ENCODE measurements around the gene DOCK3. TPM values are rescaled to one million over a fixed set of nuclear protein-coding genes. Genes with fewer than 3 reads are reported as not detected.

The DOCK3 gene
- total RNA-seq, 6 donors from 2014 or later = 0.15 to 3.1 (median 0.88) TPM

- DNase-seq (peak in 1 of 2 donors; percentile 98), ATAC-seq (ENCODE audit: low FRiP score in 2 of 2) (peak; percentile 75 to 87)
- Histone ChIP-seq H3K4me1 (peaks cover 51 to 72% (median 56%) of the 10 kb centered on the region in 4 donors), H3K4me3 (peak overlapping the region in 1 of 4 donors; percentile 13), H3K9me3 (no peaks in the 10 kb centered on the region), H3K27ac (peak overlapping the region in 3 of 4 donors; percentile 51 to 57 (median 53)), H3K27me3 (no peaks in the 10 kb centered on the region), H3K36me3 (no peaks in the 10 kb centered on the region)
- TF ChIP-seq POLR2AphosphoS5 (IDR thresholded peaks at IDR 0.05) (peak; percentile 35 to 52), POLR2A (IDR thresholded peaks at IDR 0.05) (peak in 1 of 4 donors; percentile 23), EP300 (IDR thresholded peaks at IDR 0.05) (peak in 2 of 4 donors; percentile 4 to 53), CTCF (IDR thresholded peaks at IDR 0.05) (peak in 1 of 6 experiments; percentile 14)
- WGBS, 2 donors = 49 to 70% methylated on average over 3 to 6 of the region's 6 CpGs
Measured at GRCh38 chr3:50627407-50628051, 47.2 kb upstream of the DOCK3 start.

GRCh38 chr3:50628601-50629000, 46.1 kb upstream of the DOCK3 start:
- TF ChIP-seq EP300 (IDR thresholded peaks at IDR 0.05) = no peak
- no peak for TF ChIP-seq POLR2A (IDR thresholded peaks at IDR 0.05)
- TF ChIP-seq CTCF (IDR thresholded peaks at IDR 0.05) = no peak
- no peak for TF ChIP-seq POLR2AphosphoS5 (IDR thresholded peaks at IDR 0.05)
- no peak for ATAC-seq (ENCODE audit: low FRiP score in 2 of 2)
- H3K9me3 ChIP-seq = no peaks in the 10 kb centered on the region
- peak overlapping the region in 1 of 4 donors; percentile 53 for H3K27ac ChIP-seq
- no peak overlapping the region for H3K4me3 ChIP-seq
- 92 to 93% methylated on average over 3 of the region's 3 CpGs for WGBS, 2 donors
- H3K36me3 ChIP-seq = no peaks in the 10 kb centered on the region
- H3K4me1 ChIP-seq = peaks cover 44 to 73% (median 56%) of the 10 kb centered on the region in 4 donors
- H3K27me3 ChIP-seq = no peaks in the 10 kb centered on the region
- DNase-seq = no peak

GRCh38 chr3:50630394-50630793, 44.3 kb upstream of the DOCK3 start:
- no peak overlapping the region for H3K4me3 ChIP-seq
- TF ChIP-seq POLR2AphosphoS5 (IDR thresholded peaks at IDR 0.05) (no peak), POLR2A (IDR thresholded peaks at IDR 0.05) (no peak), CTCF (IDR thresholded peaks at IDR 0.05) (no peak), EP300 (IDR thresholded peaks at IDR 0.05) (no peak)
- H3K9me3 ChIP-seq = no peaks in the 10 kb centered on the region
- no peak overlapping the region for H3K27ac ChIP-seq
- no peaks in the 10 kb centered on the region for H3K27me3 ChIP-seq
- no peak for ATAC-seq (ENCODE audit: low FRiP score in 2 of 2)
- H3K4me1 ChIP-seq = peaks cover 27 to 58% (median 39%) of the 10 kb centered on the region in 4 donors
- 92 to 93% methylated on average over 3 to 6 of the region's 6 CpGs for WGBS, 2 donors
- no peak for DNase-seq
- H3K36me3 ChIP-seq = no peaks in the 10 kb centered on the region

GRCh38 chr3:50630877-50631276, 43.9 kb upstream of the DOCK3 start:
- no peak for ATAC-seq (ENCODE audit: low FRiP score in 2 of 2)
- Histone ChIP-seq H3K27me3 (no peaks in the 10 kb centered on the region), H3K36me3 (no peaks in the 10 kb centered on the region), H3K27ac (no peak overlapping the region), H3K4me1 (peaks cover 23 to 54% (median 34%) of the 10 kb centered on the region in 4 donors), H3K9me3 (no peaks in the 10 kb centered on the region), H3K4me3 (no peak overlapping the region)
- 72 to 78% methylated on average over 7 of the region's 7 CpGs for WGBS, 2 donors
- TF ChIP-seq POLR2AphosphoS5 (IDR thresholded peaks at IDR 0.05) (no peak), EP300 (IDR thresholded peaks at IDR 0.05) (no peak)
- DNase-seq = no peak

GRCh38 chr3:50632450-50632849, 42.3 kb upstream of the DOCK3 start:
- Histone ChIP-seq H3K27me3 (no peaks in the 10 kb centered on the region), H3K36me3 (no peaks in the 10 kb centered on the region), H3K4me3 (no peak overlapping the region), H3K27ac (peak overlapping the region in 1 of 4 donors; percentile 48), H3K4me1 (peaks cover 7 to 54% (median 28%) of the 10 kb centered on the region in 4 donors), H3K9me3 (no peaks in the 10 kb centered on the region)
- TF ChIP-seq POLR2AphosphoS5 (IDR thresholded peaks at IDR 0.05) = no peak
- no peak for TF ChIP-seq EP300 (IDR thresholded peaks at IDR 0.05)
- TF ChIP-seq POLR2A (IDR thresholded peaks at IDR 0.05) = no peak
- TF ChIP-seq CTCF (IDR thresholded peaks at IDR 0.05) = no peak
- no peak for DNase-seq
- WGBS, 2 donors = 43 to 53% methylated on average over 5 of the region's 5 CpGs
- peak in 1 of 2 donors; percentile 44 for ATAC-seq (ENCODE audit: low FRiP score in 2 of 2)
